Neural cell (in vitro differentiated cells): ENCODE results near the gene CDH4.

ENCODE experiments used
- EP300 ChIP-seq: fragments of 450-650 bp; conservative IDR thresholded peaks from 2 replicates; pipeline ENCODE4 v1.6.1; 2014; ENCODE audit warnings: antibody characterized with exemption, mild to moderate bottlenecking, moderate library complexity; ENCODE audit not compliant: poor library complexity, severe bottlenecking
- EZH2 ChIP-seq: fragments of 200-600, 300-800 bp; shearing (Covaris generic), sonication (generic); IDR thresholded peaks from 2 replicates; pipeline ENCODE4 v1.6.1; 2014; ENCODE audit warnings: antibody characterized with exemption, low read length, borderline replicate concordance, mild to moderate bottlenecking; ENCODE audit not compliant: insufficient read depth, poor library complexity, severe bottlenecking
- SMC3 ChIP-seq: fragments of 450-650 bp; conservative IDR thresholded peaks from 2 replicates; pipeline ENCODE4 v1.6.1; 2014; ENCODE audit warnings: antibody characterized with exemption, mild to moderate bottlenecking, moderate library complexity; ENCODE audit not compliant: poor library complexity
- TAF1 ChIP-seq: IDR thresholded peaks from 2 replicates; pipeline ENCODE4 v1.6.1; 2012; ENCODE audit warnings: low read depth
- TF ChIP-seq, protein P1 (sequence below): fragments of 450-650 bp; IDR thresholded peaks from 2 replicates; pipeline ENCODE4 v1.5.1; 2014; ENCODE audit warnings: antibody characterized with exemption, mild to moderate bottlenecking, moderate library complexity; ENCODE audit not compliant: poor library complexity, severe bottlenecking

GRCh38 chr20:61408951-61409740 lies 157.1 kb downstream of the CDH4 start:
- TF ChIP-seq, protein P1, sequence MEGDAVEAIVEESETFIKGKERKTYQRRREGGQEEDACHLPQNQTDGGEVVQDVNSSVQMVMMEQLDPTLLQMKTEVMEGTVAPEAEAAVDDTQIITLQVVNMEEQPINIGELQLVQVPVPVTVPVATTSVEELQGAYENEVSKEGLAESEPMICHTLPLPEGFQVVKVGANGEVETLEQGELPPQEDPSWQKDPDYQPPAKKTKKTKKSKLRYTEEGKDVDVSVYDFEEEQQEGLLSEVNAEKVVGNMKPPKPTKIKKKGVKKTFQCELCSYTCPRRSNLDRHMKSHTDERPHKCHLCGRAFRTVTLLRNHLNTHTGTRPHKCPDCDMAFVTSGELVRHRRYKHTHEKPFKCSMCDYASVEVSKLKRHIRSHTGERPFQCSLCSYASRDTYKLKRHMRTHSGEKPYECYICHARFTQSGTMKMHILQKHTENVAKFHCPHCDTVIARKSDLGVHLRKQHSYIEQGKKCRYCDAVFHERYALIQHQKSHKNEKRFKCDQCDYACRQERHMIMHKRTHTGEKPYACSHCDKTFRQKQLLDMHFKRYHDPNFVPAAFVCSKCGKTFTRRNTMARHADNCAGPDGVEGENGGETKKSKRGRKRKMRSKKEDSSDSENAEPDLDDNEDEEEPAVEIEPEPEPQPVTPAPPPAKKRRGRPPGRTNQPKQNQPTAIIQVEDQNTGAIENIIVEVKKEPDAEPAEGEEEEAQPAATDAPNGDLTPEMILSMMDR, result no peak
- no peak for TF ChIP-seq EZH2
- no peak for TF ChIP-seq TAF1
- TF ChIP-seq SMC3, result no peak
- no peak for TF ChIP-seq EP300
